Mesenchymal stem cell (in vitro differentiated cells and primary cell): ENCODE results near the gene FOLR2.

Source experiments
- DNase-seq: peaks from one replicate; pipeline ENCODE4 v3.0.0-alpha.2; 2013
- H2AFZ ChIP-seq: one replicate; pipeline ENCODE4 v1.6.1; 2013; ENCODE audit warnings: low read depth, mild to moderate bottlenecking, control low read depth, inconsistent platforms, low read length, moderate library complexity
- H2AK5ac ChIP-seq: 2 replicates; pipeline ENCODE4 v1.6.1; 2013; ENCODE audit warnings: low read length, moderate library complexity, mild to moderate bottlenecking, inconsistent platforms; ENCODE audit not compliant: severe bottlenecking
- H2BK120ac ChIP-seq: one replicate; pipeline ENCODE4 v1.6.1; 2013; ENCODE audit warnings: low read depth, mild to moderate bottlenecking, inconsistent platforms, low read length, moderate library complexity
- H2BK12ac ChIP-seq, 2 experiments: one replicate each; pipeline ENCODE4 v1.6.1; 2013; ENCODE audit warnings: inconsistent platforms in 2 of 2, low read length in 2 of 2, mild to moderate bottlenecking in 2 of 2, moderate library complexity in 2 of 2, control low read depth in 1 of 2
- H2BK15ac ChIP-seq: one replicate; pipeline ENCODE4 v1.6.1; 2013; ENCODE audit warnings: mild to moderate bottlenecking, low read depth, inconsistent platforms; ENCODE audit not compliant: poor library complexity, severe bottlenecking
- H2BK5ac ChIP-seq: 2 replicates; pipeline ENCODE4 v1.6.1; 2013; ENCODE audit warnings: low read depth, mild to moderate bottlenecking, low read length, control low read depth, inconsistent platforms; ENCODE audit not compliant: poor library complexity, severe bottlenecking
- H3K14ac ChIP-seq, 2 experiments: one replicate each; pipeline ENCODE4 v1.6.1; 2013; ENCODE audit warnings: inconsistent platforms in 2 of 2, low read length in 2 of 2, control low read depth in 1 of 2, mild to moderate bottlenecking in 1 of 2, moderate library complexity in 1 of 2
- H3K18ac ChIP-seq, 2 experiments: one replicate each; pipeline ENCODE4 v1.6.1; 2013; ENCODE audit warnings: inconsistent platforms in 2 of 2, low read length in 2 of 2, control low read depth in 1 of 2, low read depth in 1 of 2, mild to moderate bottlenecking in 1 of 2
- H3K23ac ChIP-seq, 2 experiments: one replicate each; pipeline ENCODE4 v1.6.1; 2013; ENCODE audit warnings: inconsistent platforms in 2 of 2, low read length in 2 of 2, mild to moderate bottlenecking in 2 of 2, moderate library complexity in 2 of 2, control low read depth in 1 of 2
- H3K27ac ChIP-seq: 2 replicates; pipeline ENCODE4 v1.5.1; 2013; ENCODE audit warnings: mild to moderate bottlenecking, moderate library complexity, low read length, control low read depth, inconsistent platforms; ENCODE audit not compliant: poor library complexity, severe bottlenecking
- H3K27me3 ChIP-seq, 2 experiments: 2 replicates each; pipeline versions ENCODE4 v1.6.1 to v1.7.0; 2013; ENCODE audit warnings: low read length in 2 of 2, mild to moderate bottlenecking in 2 of 2, moderate library complexity in 2 of 2, control low read depth in 1 of 2, inconsistent platforms in 1 of 2; ENCODE audit not compliant: control insufficient read depth in 1 of 2, insufficient read depth in 1 of 2
- H3K36me3 ChIP-seq, 2 experiments: 2 replicates each; pipeline versions ENCODE4 v1.6.1 to v1.7.0; 2013; ENCODE audit warnings: low read length in 2 of 2, control low read depth in 1 of 2, inconsistent platforms in 1 of 2, low read depth in 1 of 2, mild to moderate bottlenecking in 1 of 2; ENCODE audit not compliant: insufficient read depth in 2 of 2, control insufficient read depth in 1 of 2
- H3K4ac ChIP-seq, 2 experiments: one replicate each; pipeline ENCODE4 v1.6.1; 2013; ENCODE audit warnings: inconsistent platforms in 2 of 2, low read length in 2 of 2, mild to moderate bottlenecking in 2 of 2, moderate library complexity in 2 of 2, control low read depth in 1 of 2, low read depth in 1 of 2
- H3K4me1 ChIP-seq: 2 replicates; pipeline ENCODE4 v1.6.1; 2013; ENCODE audit warnings: low read depth, low read length, control low read depth; ENCODE audit not compliant: control insufficient read depth, insufficient read depth
- H3K4me2 ChIP-seq: 2 replicates; pipeline ENCODE4 v1.6.1; 2013; ENCODE audit warnings: low read length, mild to moderate bottlenecking, inconsistent platforms; ENCODE audit not compliant: poor library complexity, severe bottlenecking
- H3K4me3 ChIP-seq, 2 experiments: 2 replicates each; pipeline versions ENCODE4 v1.5.1 to v1.7.0; 2013; ENCODE audit warnings: low read length in 2 of 2, mild to moderate bottlenecking in 2 of 2, control low read depth in 1 of 2, low read depth in 1 of 2; ENCODE audit not compliant: insufficient read depth in 1 of 2
- H3K79me1 ChIP-seq: replicated peaks from 2 replicates; pipeline ENCODE4 v1.6.1; 2013; ENCODE audit warnings: mild to moderate bottlenecking, control low read depth, low read length, inconsistent platforms; ENCODE audit not compliant: poor library complexity, severe bottlenecking
- H3K9ac ChIP-seq: 2 replicates; pipeline ENCODE4 v1.7.0; 2013; ENCODE audit warnings: mild to moderate bottlenecking, low read length, moderate library complexity
- H3K9me3 ChIP-seq: 2 replicates; pipeline ENCODE4 v1.7.0; 2013; ENCODE audit warnings: mild to moderate bottlenecking, low read length; ENCODE audit not compliant: control insufficient read depth
- H4K8ac ChIP-seq: one replicate; pipeline ENCODE4 v1.6.1; 2013; ENCODE audit warnings: inconsistent platforms, mild to moderate bottlenecking, low read length, moderate library complexity
- H4K91ac ChIP-seq: one replicate; pipeline ENCODE4 v1.6.1; 2013; ENCODE audit warnings: mild to moderate bottlenecking, low read length, inconsistent platforms
- WGBS: methylation state at CpG from one replicate; pipeline ENCODE4 v1.1.7; 2013; ENCODE audit warnings: mixed read lengths; 5-methylcytosine and 5-hydroxymethylcytosine counted together

The FOLR2 gene

GRCh38 chr11:72245263-72245816 lies 28.7 kb downstream of the FOLR2 start:
- Histone ChIP-seq H3K4me1 (peaks cover 15% of the 10 kb centered on the region), H2AK5ac (no peak overlapping the region), H3K36me3 (no peaks in the 10 kb centered on the region), H3K14ac (no peak overlapping the region), H2BK12ac (no peak overlapping the region), H2BK15ac (no peak overlapping the region), H3K4me2 (peak overlapping the region; percentile 5), H3K9me3 (no peaks in the 10 kb centered on the region), H2AFZ (no peak overlapping the region), H3K4me3 (no peak overlapping the region), H3K9ac (no peak overlapping the region), H3K18ac (no peak overlapping the region), H2BK5ac (no peak overlapping the region), H4K91ac (no peak overlapping the region), H3K23ac (peak overlapping the region in 1 of 2 experiments; percentile 51), H3K27ac (no peak overlapping the region), H3K4ac (no peak overlapping the region), H2BK120ac (no peak overlapping the region), H4K8ac (no peak overlapping the region), H3K79me1 (no peaks in the 10 kb centered on the region), H3K27me3 (peaks cover 86 to 91% of the 10 kb centered on the region in 2 experiments)
- 18% methylated on average over 15 of the region's 19 CpGs for WGBS
- DNase-seq = no peak

GRCh38 chr11:72247584-72247983 lies 31.0 kb downstream of the FOLR2 start:
- Histone ChIP-seq H2BK5ac (no peak overlapping the region), H4K8ac (peak overlapping the region; percentile 4), H3K18ac (no peak overlapping the region), H3K79me1 (no peaks in the 10 kb centered on the region), H2BK15ac (no peak overlapping the region), H3K4me2 (no peak overlapping the region), H3K9me3 (no peaks in the 10 kb centered on the region), H3K4me1 (peaks cover 12% of the 10 kb centered on the region), H3K14ac (no peak overlapping the region), H3K27ac (no peak overlapping the region), H3K27me3 (peaks cover 80 to 90% of the 10 kb centered on the region in 2 experiments), H3K4me3 (no peak overlapping the region), H2AFZ (no peak overlapping the region), H2AK5ac (no peak overlapping the region), H3K4ac (no peak overlapping the region), H3K36me3 (no peaks in the 10 kb centered on the region), H2BK12ac (no peak overlapping the region), H2BK120ac (no peak overlapping the region), H3K23ac (no peak overlapping the region), H3K9ac (no peak overlapping the region), H4K91ac (no peak overlapping the region)
- no peak for DNase-seq
- 8% methylated on average over 2 of the region's 2 CpGs for WGBS

DNA sequence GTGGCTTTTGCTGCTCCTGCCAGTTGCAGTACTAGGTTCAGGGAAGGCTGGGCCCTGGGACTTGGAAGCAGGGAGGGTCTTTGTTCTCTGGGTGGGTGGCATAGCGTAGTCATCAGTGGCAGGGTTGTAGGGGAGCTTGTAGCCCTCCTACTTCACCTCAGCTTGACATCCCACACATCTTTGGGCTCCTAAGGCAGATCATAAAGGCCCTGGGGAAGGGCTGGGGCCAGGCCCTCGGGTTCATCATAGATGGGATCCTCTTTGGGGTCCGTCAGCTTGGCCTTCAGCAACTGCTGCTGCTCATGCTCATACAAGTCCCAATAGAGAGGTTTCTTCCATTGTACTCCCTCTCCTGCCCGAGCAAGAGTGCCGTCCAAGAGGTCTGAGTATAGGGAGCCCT lies 33.4 kb downstream of the FOLR2 start:
- Histone ChIP-seq H3K18ac (no peak overlapping the region), H2BK15ac (no peak overlapping the region)

DNA sequence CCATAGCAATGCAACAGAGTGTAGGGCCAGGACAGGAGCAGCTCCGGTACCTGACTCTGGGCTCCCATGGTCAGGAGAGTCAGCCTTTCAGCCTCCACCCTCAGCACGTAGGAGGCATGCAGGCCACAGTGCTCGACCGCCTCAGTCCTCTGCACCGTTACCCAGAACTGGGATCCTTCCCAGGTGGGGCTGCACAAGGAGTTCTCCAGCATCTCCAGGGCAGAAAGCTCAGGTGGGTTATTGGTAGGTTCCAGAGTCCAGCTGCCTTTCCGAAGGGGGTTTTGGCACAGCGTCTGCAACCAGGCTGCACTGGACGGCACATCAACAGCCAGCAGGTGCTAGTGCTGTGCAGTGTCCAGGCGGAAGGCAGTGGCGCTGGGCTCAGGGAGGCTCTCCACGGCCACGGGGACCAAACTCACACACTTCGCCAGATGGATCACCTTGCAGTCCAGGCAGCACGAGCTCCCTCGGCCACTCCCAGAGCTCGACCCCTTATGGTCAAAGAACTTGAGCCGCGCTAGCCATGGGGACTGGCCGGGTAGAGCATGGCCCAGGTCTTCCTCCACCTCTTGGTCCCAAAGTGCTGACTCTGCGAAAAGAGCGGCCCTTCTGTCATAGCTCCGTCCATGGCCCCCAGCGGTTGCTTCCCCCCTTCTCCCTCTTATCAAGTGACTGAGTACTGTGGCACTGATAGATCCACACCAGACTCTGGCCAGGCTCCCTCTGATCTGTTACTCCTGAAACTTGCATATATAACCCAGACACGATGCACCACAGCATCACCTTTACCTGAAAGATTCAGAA lies 34.3 kb downstream of the FOLR2 start:
- Histone ChIP-seq H3K4ac (no peak overlapping the region), H2BK5ac (no peak overlapping the region), H4K8ac (no peak overlapping the region), H3K4me3 (no peak overlapping the region), H3K4me2 (no peak overlapping the region), H3K4me1 (no peaks in the 10 kb centered on the region), H3K9me3 (peaks cover 5% of the 10 kb centered on the region), H2BK12ac (no peak overlapping the region), H3K27me3 (peaks cover 75 to 93% of the 10 kb centered on the region in 2 experiments), H3K36me3 (no peaks in the 10 kb centered on the region), H2AFZ (no peak overlapping the region), H2BK15ac (no peak overlapping the region), H2BK120ac (no peak overlapping the region), H3K14ac (no peak overlapping the region), H3K27ac (no peak overlapping the region), H3K18ac (no peak overlapping the region), H3K79me1 (no peaks in the 10 kb centered on the region), H3K9ac (no peak overlapping the region), H4K91ac (no peak overlapping the region), H3K23ac (no peak overlapping the region), H2AK5ac (no peak overlapping the region)
- WGBS = 89% methylated on average over 24 of the region's 24 CpGs
- DNase-seq = no peak

More for the DNA sequence above, 33.4 kb downstream of the FOLR2 start:
- no peak for DNase-seq
- Histone ChIP-seq H2BK120ac (no peak overlapping the region), H3K4me2 (no peak overlapping the region), H3K9ac (no peak overlapping the region), H3K4ac (no peak overlapping the region), H3K79me1 (no peaks in the 10 kb centered on the region), H4K8ac (no peak overlapping the region), H3K27ac (no peak overlapping the region), H3K27me3 (peaks cover 75 to 93% of the 10 kb centered on the region in 2 experiments), H3K4me3 (no peak overlapping the region), H2BK5ac (no peak overlapping the region), H2AFZ (no peak overlapping the region), H3K9me3 (peaks cover 5% of the 10 kb centered on the region), H4K91ac (no peak overlapping the region), H3K4me1 (no peaks in the 10 kb centered on the region), H2AK5ac (no peak overlapping the region), H3K14ac (no peak overlapping the region), H3K23ac (no peak overlapping the region), H2BK12ac (no peak overlapping the region), H3K36me3 (no peaks in the 10 kb centered on the region)
- WGBS = 80% methylated on average over 5 of the region's 5 CpGs
